Right lobe of liver (tissue), 4 donors: ENCODE data around the gene PHC3.

Experiments used
- CTCF ChIP-seq, 4 donors: fragments of 200-600 bp in 3 of 4; fragments of 450-650 bp in 1 of 4; IDR thresholded peaks; one replicate each; pipeline versions ENCODE4 v1.5.1 to v1.8.0; 2016 to 2022; ENCODE audit warnings: antibody characterized with exemption in 4 of 4, mild to moderate bottlenecking in 2 of 4
- POLR2A ChIP-seq: fragments of 450-650 bp; IDR thresholded peaks from one replicate; pipeline ENCODE4 v1.6.1; 2017; ENCODE audit warnings: antibody characterized with exemption, mild to moderate bottlenecking
- donor health status: DM: no; HTN: no; CAD: no.
- donor health status: DM: no; HTN: no; CAD: no.
- donor health status: DM: no; HTN: yes; CAD: no.

- TF ChIP-seq CTCF (IDR thresholded peaks at IDR 0.05) (no peak), POLR2A (no peak)
Measured at GRCh38 chr3:170044795-170045244, 136.7 kb downstream of the PHC3 start.
